K562 (cell line): ENCODE results near the gene AFG1L. TPM values are rescaled to one million over a fixed set of nuclear protein-coding genes. Genes with fewer than 3 reads are reported as not detected.

Experiments
- CBFB ChIP-seq: sonication (generic); formaldehyde crosslinking; IDR thresholded peaks from 2 replicates; pipeline ENCODE4 v1.4.0; 2020; ENCODE audit warnings: mild to moderate bottlenecking, missing genetic modification reagents
- CREBBP ChIP-seq: IDR thresholded peaks from one replicate; pipeline ENCODE4 v1.6.1; 2012; ENCODE audit warnings: low read depth, mild to moderate bottlenecking, control low read depth, inconsistent platforms, low read length
- DPF2 ChIP-seq: fragments of 450-650 bp; IDR thresholded peaks from 2 replicates; pipeline ENCODE4 v1.6.1; 2016
- EWSR1 ChIP-seq: fragments of 450-650 bp; IDR thresholded peaks from 2 replicates; pipeline ENCODE4 v1.6.1; 2018; ENCODE audit warnings: borderline replicate concordance, mild to moderate bottlenecking, low read depth, moderate library complexity; ENCODE audit not compliant: partially characterized antibody
- FOXA1 ChIP-seq: fragments of 450-650 bp; IDR thresholded peaks from 2 replicates; pipeline ENCODE4 v1.6.1; 2016; ENCODE audit warnings: mild to moderate bottlenecking, borderline replicate concordance
- MEF2A ChIP-seq: IDR thresholded peaks from 2 replicates; pipeline ENCODE4 v1.6.1; 2011; ENCODE audit warnings: low read depth, mild to moderate bottlenecking, low read length, moderate library complexity; ENCODE audit not compliant: control insufficient read depth
- NFE2 ChIP-seq: IDR thresholded peaks from 2 replicates; pipeline ENCODE4 v1.6.1; 2014; ENCODE audit warnings: antibody characterized with exemption, low read depth
- NR2C1 ChIP-seq, 2 experiments: fragments of 450-650 bp; IDR thresholded peaks; 2 replicates each; pipeline ENCODE4 v1.6.1; 2017; ENCODE audit warnings: mild to moderate bottlenecking in 2 of 2, antibody characterized with exemption in 1 of 2, inconsistent platforms in 1 of 2, missing compliant biosample characterization in 1 of 2, missing genetic modification characterization in 1 of 2
- PHF20 ChIP-seq: fragments of 450-650 bp; IDR thresholded peaks from 2 replicates; pipeline ENCODE4 v1.6.1; 2018; ENCODE audit not compliant: partially characterized antibody
- RBM15 ChIP-seq: fragments of 200-400 bp; formaldehyde crosslinking; IDR thresholded peaks from 2 replicates; pipeline ENCODE4 v1.6.1; 2018; ENCODE audit warnings: mild to moderate bottlenecking, low read length, moderate library complexity; ENCODE audit not compliant: insufficient read depth
- SMAD3 ChIP-seq: fragments of 450-650 bp; formaldehyde crosslinking; conservative IDR thresholded peaks from 2 replicates; pipeline ENCODE4 v1.4.0; 2020; ENCODE audit warnings: mild to moderate bottlenecking
- SMAD4 ChIP-seq: fragments of 250-450 bp; sonication (Bioruptor Pico); conservative IDR thresholded peaks from 2 replicates; pipeline ENCODE4 v1.8.0; 2021; ENCODE audit warnings: inconsistent platforms, mild to moderate bottlenecking, moderate library complexity
- TAF1 ChIP-seq: IDR thresholded peaks from 2 replicates; pipeline ENCODE4 v1.6.1; 2011; ENCODE audit warnings: mild to moderate bottlenecking, low read length, moderate library complexity; ENCODE audit not compliant: insufficient read depth, control insufficient read depth, severe bottlenecking; ENCODE audit errors: extremely low read depth
- ZNF174 ChIP-seq: fragments of 250-450 bp; sonication (Bioruptor Pico); IDR thresholded peaks from 2 replicates; pipeline ENCODE4 v1.4.0; 2020; ENCODE audit warnings: mild to moderate bottlenecking
- ZZZ3 ChIP-seq: fragments of 450-650 bp; IDR thresholded peaks from 2 replicates; pipeline ENCODE4 v1.6.1; 2016; ENCODE audit warnings: antibody characterized with exemption, mild to moderate bottlenecking, moderate library complexity
- polyA plus RNA-seq, 8 experiments: library from polyadenylated mRNA; depleted of rRNA in 4 of 8; stranded (reverse) in 5 of 8; unstranded in 3 of 8; fragments of >200 nt; fragmentation: Nextera tagmentation in 2 of 8; fragmentation: Illumina TruSeq in 1 of 8; extraction: Ambion mirVana in 2 of 8; extraction: Trizol in 1 of 8; gene quantifications; 2 replicates each; pipeline versions ENCODE4 v1.2.1 to v1.2.3, GENCODE V29; 2011 to 2014; ENCODE audit warnings: inconsistent platforms in 1 of 8, missing spikeins in 1 of 8
- total RNA-seq, 7 experiments: library from RNA; depleted of rRNA in 6 of 7; stranded (reverse); fragments of >200 nt in 6 of 7; fragmentation: Illumina TruSeq in 2 of 7; extraction: Trizol in 2 of 7; gene quantifications; 2 replicates each; pipeline versions ENCODE4 v1.2.1 to v1.2.3, GENCODE V29; 2011 to 2021; ENCODE audit warnings: low replicate concordance in 1 of 7
- TF ChIP-seq, protein P1 (sequence below): fragments of 250-450 bp; sonication (Bioruptor Pico); IDR thresholded peaks from 2 replicates; pipeline ENCODE4 v1.4.0; 2020; ENCODE audit warnings: mild to moderate bottlenecking
- TF ChIP-seq, protein P2 (sequence below), 2 experiments: IDR thresholded peaks; 2 replicates each; pipeline ENCODE4 v1.6.1; 2012; ENCODE audit warnings: improper control_type of control experiment in 2 of 2, low read depth in 2 of 2, low read length in 2 of 2, borderline replicate concordance in 1 of 2

AFG1L gene
- total and polyA plus RNA-seq, 9 of the 15 experiments (the other 6 are each of a cell fraction or from before 2014, with no cell fraction given), result 2.2 to 15.5 (median 5.8) TPM

DNA sequence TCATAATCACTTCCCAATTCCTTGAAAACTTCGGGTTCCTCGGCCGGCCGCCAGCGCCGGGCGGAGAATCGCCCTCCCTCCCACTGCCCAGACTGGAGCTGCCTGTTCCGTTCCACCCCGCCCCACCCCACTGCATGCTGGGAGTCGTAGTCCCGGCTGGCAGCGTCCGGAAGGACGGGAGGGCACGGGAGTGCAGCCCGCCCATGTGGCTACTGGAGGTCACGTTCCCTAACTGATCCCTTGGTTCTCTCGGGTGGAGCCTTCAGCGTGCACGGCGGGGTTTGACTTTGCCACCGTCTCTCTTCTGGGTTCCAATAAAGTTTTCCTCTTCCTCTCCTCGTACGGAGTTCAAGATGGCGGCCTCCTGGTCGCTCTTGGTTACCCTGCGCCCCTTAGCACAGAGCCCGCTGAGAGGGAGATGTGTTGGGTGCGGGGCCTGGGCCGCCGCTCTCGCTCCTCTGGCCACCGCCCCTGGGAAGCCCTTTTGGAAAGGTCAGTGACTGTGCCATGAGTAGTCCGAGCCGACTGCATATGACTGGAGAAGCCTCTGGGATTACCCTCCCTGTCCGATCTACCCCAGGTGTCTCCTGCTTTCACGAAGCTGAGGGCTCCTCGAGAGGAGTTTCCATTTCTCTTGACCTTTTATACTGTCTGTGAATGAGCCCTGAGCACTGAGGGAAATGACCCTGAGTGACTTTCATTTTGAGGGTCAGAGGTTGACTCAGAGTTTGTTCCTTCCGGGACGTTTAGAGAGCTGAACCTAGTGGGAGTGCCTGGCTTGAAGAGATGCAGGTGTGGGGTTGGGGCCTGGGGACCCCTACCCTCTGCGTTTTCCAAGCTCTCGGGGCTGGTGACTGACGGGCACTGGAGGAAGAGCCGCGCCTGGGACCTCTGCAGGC lies at the start of gene AFG1L (continued):
- peak; percentile 62 for TF ChIP-seq SMAD4 (CRISPR knock-in tag)
- TF ChIP-seq RBM15, result no peak
- TF ChIP-seq MEF2A, result no peak
- TF ChIP-seq CBFB (CRISPR knock-in tag), result no peak
- TF ChIP-seq ZNF174 (CRISPR knock-in tag), result no peak
- peak; percentile 53 for TF ChIP-seq PHF20
- TF ChIP-seq TAF1, result peak; percentile 89
- peak; percentile 95 for TF ChIP-seq NR2C1 (IDR thresholded peaks at IDR 0.05)
- peak; percentile 96 for TF ChIP-seq NR2C1 (tag; IDR thresholded peaks at IDR 0.05)
- no peak; the same call in 1 of the 2 replicates for TF ChIP-seq SMAD3 (CRISPR knock-in tag)
- TF ChIP-seq ZZZ3, result no peak
- no peak for TF ChIP-seq EWSR1
- TF ChIP-seq, protein P1, sequence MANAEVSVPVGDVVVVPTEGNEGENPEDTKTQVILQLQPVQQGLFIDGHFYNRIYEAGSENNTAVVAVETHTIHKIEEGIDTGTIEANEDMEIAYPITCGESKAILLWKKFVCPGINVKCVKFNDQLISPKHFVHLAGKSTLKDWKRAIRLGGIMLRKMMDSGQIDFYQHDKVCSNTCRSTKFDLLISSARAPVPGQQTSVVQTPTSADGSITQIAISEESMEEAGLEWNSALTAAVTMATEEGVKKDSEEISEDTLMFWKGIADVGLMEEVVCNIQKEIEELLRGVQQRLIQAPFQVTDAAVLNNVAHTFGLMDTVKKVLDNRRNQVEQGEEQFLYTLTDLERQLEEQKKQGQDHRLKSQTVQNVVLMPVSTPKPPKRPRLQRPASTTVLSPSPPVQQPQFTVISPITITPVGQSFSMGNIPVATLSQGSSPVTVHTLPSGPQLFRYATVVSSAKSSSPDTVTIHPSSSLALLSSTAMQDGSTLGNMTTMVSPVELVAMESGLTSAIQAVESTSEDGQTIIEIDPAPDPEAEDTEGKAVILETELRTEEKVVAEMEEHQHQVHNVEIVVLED (CRISPR knock-in tag), result peak; percentile 61; the same call in 1 of the 2 replicates
- no peak for TF ChIP-seq FOXA1
- no peak for TF ChIP-seq CREBBP
- TF ChIP-seq, protein P2, sequence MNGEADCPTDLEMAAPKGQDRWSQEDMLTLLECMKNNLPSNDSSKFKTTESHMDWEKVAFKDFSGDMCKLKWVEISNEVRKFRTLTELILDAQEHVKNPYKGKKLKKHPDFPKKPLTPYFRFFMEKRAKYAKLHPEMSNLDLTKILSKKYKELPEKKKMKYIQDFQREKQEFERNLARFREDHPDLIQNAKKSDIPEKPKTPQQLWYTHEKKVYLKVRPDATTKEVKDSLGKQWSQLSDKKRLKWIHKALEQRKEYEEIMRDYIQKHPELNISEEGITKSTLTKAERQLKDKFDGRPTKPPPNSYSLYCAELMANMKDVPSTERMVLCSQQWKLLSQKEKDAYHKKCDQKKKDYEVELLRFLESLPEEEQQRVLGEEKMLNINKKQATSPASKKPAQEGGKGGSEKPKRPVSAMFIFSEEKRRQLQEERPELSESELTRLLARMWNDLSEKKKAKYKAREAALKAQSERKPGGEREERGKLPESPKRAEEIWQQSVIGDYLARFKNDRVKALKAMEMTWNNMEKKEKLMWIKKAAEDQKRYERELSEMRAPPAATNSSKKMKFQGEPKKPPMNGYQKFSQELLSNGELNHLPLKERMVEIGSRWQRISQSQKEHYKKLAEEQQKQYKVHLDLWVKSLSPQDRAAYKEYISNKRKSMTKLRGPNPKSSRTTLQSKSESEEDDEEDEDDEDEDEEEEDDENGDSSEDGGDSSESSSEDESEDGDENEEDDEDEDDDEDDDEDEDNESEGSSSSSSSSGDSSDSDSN (IDR thresholded peaks at IDR 0.05; ENCODE audit: borderline replicate concordance in 1 of 2, low read depth in 2 of 2, low read length in 2 of 2), result no peak; a peak in 1 of 4 replicates
- no peak; the same call in 1 of the 2 replicates for TF ChIP-seq DPF2
- peak; percentile 56 for TF ChIP-seq NFE2
